ENCODE data around the gene ITPKC. TPM values are rescaled to one million over a fixed set of nuclear protein-coding genes. Genes with fewer than 3 reads are reported as not detected.
A peak's percentile ranks its signal among the peaks of the same experiment; 100 is the strongest.

The ITPKC gene
- total and polyA plus RNA-seq, 10 of the 15 experiments (the other 5 are each of a cell fraction or from before 2014, with no cell fraction given), result 0.03 to 6.4 (median 3.5) TPM

DNA sequence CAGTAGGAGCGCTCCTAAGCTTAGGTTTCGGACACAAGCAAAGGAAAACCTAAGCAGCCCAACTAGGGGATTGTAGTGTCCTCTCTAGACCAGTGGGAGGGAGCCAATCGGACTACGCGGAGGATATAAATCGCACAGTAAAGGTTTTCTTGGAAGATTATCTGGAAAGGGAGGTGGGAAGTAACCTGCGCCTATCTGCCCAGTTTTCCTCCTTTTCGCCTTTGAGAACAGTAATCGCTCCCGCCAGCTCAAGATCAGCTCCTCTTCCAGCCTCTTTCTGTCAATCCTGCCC, 60.7 kb downstream of the ITPKC start (continued):
- peak; percentile 45 for TF ChIP-seq MXI1 (IDR thresholded peaks at IDR 0.05; ENCODE audit: low read depth, low read length)
- 0 out of 2 replicates have a peak, but pooled peaks have one; percentile 36 for TF ChIP-seq ESRRA (IDR thresholded peaks at IDR 0.05; ENCODE audit: low read length)
- TF ChIP-seq, protein P1, sequence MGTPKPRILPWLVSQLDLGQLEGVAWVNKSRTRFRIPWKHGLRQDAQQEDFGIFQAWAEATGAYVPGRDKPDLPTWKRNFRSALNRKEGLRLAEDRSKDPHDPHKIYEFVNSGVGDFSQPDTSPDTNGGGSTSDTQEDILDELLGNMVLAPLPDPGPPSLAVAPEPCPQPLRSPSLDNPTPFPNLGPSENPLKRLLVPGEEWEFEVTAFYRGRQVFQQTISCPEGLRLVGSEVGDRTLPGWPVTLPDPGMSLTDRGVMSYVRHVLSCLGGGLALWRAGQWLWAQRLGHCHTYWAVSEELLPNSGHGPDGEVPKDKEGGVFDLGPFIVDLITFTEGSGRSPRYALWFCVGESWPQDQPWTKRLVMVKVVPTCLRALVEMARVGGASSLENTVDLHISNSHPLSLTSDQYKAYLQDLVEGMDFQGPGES (IDR thresholded peaks at IDR 0.05), result no peak
- TF ChIP-seq SMAD1 (IDR thresholded peaks at IDR 0.05; ENCODE audit: low read depth, partially characterized antibody), result peak; percentile 69

DNA sequence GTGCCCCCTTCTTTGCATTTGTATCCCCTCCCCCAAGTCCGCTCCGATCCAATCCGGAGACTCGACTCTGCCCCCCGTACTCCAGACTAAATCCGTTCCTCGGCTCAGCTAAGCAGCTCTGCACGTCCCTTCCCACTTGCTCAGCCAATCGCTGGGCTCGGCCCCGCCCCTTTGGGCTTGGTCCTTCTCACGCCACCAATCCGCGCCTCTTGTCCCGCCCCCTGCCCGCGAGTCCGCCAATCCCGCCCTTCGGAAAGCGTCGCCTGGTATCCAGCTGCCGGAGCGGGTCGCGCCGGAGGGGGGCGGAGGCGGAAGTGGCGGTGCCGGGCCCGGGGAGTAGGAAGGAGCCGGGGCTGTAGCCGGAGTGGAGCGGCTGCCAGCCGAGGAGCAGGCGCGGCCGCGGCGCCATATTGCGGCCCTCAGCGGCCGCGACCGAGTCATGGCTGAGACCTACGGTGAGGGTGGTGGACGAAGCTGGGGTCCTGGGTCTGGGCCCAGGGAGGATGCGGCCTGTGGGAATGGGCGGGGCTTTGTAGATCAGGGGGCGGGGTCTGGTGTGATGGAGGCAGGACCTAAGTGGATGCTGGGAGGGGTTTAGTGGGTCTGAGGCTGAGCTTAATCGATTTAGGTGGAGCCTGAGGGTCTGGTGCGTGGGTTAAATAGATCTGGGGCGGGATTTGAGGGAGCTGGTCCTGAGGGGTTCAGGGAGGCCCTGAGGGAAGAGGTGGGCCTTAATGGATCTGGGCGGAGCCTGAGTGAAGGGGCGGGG, 61.2 kb downstream of the ITPKC start, which contains the start of gene RAB4B:
TSS of gene RAB4B (plus strand) at position 311 of the 769 bp plus-strand sequence. CDS start at position 440, 129 bp downstream.
- peak; percentile 99 for DNase-seq (ENCODE audit: low read depth, low spot score)
- peak within 1 kb of the TSS; percentile 88 for H2AFZ ChIP-seq (ENCODE audit: control insufficient read depth, low read depth, low read length)
- H3K4me1 ChIP-seq (ENCODE audit: control insufficient read depth, insufficient read depth, low read length), result peaks cover 39% of the 10 kb centered on the region
- peak within 1 kb of the TSS; percentile 84 for H3K4me2 ChIP-seq (ENCODE audit: control insufficient read depth, insufficient read depth)
- no peaks in the 10 kb centered on the region for H3K27me3 ChIP-seq (replicated peaks in 1 of 2; ENCODE audit: control insufficient read depth in 2 of 2, insufficient read depth in 2 of 2, low read length in 1 of 2)
- WGBS (ENCODE audit: insufficient coverage, insufficient replicate concordance, low lambda C conversion rate, missing lambda C conversion rate), result 2% methylated on average over 56 of the region's 56 CpGs
- peak; percentile 91 for FAIRE-seq
- ChIA-PET RAD21 (ENCODE audit: unreplicated experiment) (interaction anchor here (0.9 to 7.6 kb wide), 18 partner anchors 9 to 485 kb away, joined by 3 to 291 read pairs (median 7); partner anchors contain the start of genes ACTMAP, C19orf47, COQ8B and EGLN2), CTCF (interaction anchor here (0.7 to 4.6 kb wide), 13 partner anchors 9 to 1104 kb away, joined by 3 to 72 read pairs (median 5); partner anchors contain the start of genes ACTMAP, COQ8B, EGLN2 and ITPKC), POLR2A (interaction anchor here (0.6 to 8.1 kb wide), 31 partner anchors 9 to 1465 kb away, joined by 3 to 331 read pairs (median 7); partner anchors contain the start of genes ACTMAP, B9D2, COQ8B and EGLN2), SMC1A (ENCODE audit: uncharacterized antibody, unreplicated experiment) (interaction anchor here (0.7 to 11.2 kb wide), 17 partner anchors 10 to 115 kb away, joined by 3 to 256 read pairs (median 7); partner anchors contain the start of genes ACTMAP, COQ8B, EGLN2 and ITPKC)
- H3K36me3 ChIP-seq (ENCODE audit: control insufficient read depth in 2 of 2, insufficient read depth in 2 of 2, low read length in 1 of 2), result no peaks in the 10 kb centered on the region
- no peaks in the 10 kb centered on the region for H4K20me1 ChIP-seq (ENCODE audit: control insufficient read depth, insufficient read depth)
- H3K27ac ChIP-seq (ENCODE audit: control insufficient read depth, insufficient read depth), result peak within 1 kb of the TSS; percentile 100
- no TSS peak for BruUV-seq (replicated peaks)
- H3K9ac ChIP-seq (ENCODE audit: control insufficient read depth, insufficient read depth, low read length), result peak within 1 kb of the TSS; percentile 96
- peaks cover 11% of the 10 kb centered on the region for H3K79me2 ChIP-seq (ENCODE audit: control insufficient read depth, insufficient read depth, low read length)
- no peaks in the 10 kb centered on the region for H3K9me3 ChIP-seq (replicated peaks; ENCODE audit: control insufficient read depth, insufficient read depth, low read length)
- peak within 1 kb of the TSS; percentile 70 for H3K4me3 ChIP-seq
- ATAC-seq, result peak; percentile 87
- in situ Hi-C loops (cut with MboI) (no loop called here), intact Hi-C loops (cut with micrococcal nuclease; ENCODE audit: unreplicated experiment) (loop anchor here (1.0 kb wide), 4 partner anchors 20 to 62 kb away; partner anchors contain the start of genes COQ8B and SNRPA)
- TF ChIP-seq, protein P2, sequence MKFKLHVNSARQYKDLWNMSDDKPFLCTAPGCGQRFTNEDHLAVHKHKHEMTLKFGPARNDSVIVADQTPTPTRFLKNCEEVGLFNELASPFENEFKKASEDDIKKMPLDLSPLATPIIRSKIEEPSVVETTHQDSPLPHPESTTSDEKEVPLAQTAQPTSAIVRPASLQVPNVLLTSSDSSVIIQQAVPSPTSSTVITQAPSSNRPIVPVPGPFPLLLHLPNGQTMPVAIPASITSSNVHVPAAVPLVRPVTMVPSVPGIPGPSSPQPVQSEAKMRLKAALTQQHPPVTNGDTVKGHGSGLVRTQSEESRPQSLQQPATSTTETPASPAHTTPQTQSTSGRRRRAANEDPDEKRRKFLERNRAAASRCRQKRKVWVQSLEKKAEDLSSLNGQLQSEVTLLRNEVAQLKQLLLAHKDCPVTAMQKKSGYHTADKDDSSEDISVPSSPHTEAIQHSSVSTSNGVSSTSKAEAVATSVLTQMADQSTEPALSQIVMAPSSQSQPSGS (IDR thresholded peaks at IDR 0.05; ENCODE audit: low read length), result no peak
- TF ChIP-seq EZH2 (IDR thresholded peaks at IDR 0.05; ENCODE audit: borderline replicate concordance, control insufficient read depth, low read depth, low read length), result no peak
- no peak for TF ChIP-seq JUND (IDR thresholded peaks at IDR 0.05; ENCODE audit: low read depth, low read length)
- TF ChIP-seq ZNF274 (IDR thresholded peaks at IDR 0.05; ENCODE audit: insufficient read depth, insufficient read length), result no peak
- 0 out of 2 replicates have a peak, but pooled peaks have one; percentile 31 for TF ChIP-seq RUNX3 (IDR thresholded peaks at IDR 0.05; ENCODE audit: low read length)
- no peak for TF ChIP-seq CHD4 (IDR thresholded peaks at IDR 0.05)
- TF ChIP-seq, protein P3, sequence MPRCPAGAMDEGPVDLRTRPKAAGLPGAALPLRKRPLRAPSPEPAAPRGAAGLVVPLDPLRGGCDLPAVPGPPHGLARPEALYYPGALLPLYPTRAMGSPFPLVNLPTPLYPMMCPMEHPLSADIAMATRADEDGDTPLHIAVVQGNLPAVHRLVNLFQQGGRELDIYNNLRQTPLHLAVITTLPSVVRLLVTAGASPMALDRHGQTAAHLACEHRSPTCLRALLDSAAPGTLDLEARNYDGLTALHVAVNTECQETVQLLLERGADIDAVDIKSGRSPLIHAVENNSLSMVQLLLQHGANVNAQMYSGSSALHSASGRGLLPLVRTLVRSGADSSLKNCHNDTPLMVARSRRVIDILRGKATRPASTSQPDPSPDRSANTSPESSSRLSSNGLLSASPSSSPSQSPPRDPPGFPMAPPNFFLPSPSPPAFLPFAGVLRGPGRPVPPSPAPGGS (IDR thresholded peaks at IDR 0.05; ENCODE audit: borderline replicate concordance, insufficient read depth, low read depth, low read length, poor library complexity, severe bottlenecking), result no peak
- TF ChIP-seq, protein P4, sequence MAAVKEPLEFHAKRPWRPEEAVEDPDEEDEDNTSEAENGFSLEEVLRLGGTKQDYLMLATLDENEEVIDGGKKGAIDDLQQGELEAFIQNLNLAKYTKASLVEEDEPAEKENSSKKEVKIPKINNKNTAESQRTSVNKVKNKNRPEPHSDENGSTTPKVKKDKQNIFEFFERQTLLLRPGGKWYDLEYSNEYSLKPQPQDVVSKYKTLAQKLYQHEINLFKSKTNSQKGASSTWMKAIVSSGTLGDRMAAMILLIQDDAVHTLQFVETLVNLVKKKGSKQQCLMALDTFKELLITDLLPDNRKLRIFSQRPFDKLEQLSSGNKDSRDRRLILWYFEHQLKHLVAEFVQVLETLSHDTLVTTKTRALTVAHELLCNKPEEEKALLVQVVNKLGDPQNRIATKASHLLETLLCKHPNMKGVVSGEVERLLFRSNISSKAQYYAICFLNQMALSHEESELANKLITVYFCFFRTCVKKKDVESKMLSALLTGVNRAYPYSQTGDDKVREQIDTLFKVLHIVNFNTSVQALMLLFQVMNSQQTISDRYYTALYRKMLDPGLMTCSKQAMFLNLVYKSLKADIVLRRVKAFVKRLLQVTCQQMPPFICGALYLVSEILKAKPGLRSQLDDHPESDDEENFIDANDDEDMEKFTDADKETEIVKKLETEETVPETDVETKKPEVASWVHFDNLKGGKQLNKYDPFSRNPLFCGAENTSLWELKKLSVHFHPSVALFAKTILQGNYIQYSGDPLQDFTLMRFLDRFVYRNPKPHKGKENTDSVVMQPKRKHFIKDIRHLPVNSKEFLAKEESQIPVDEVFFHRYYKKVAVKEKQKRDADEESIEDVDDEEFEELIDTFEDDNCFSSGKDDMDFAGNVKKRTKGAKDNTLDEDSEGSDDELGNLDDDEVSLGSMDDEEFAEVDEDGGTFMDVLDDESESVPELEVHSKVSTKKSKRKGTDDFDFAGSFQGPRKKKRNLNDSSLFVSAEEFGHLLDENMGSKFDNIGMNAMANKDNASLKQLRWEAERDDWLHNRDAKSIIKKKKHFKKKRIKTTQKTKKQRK (IDR thresholded peaks at IDR 0.05; ENCODE audit: low read depth, low read length), result peak; percentile 83
- no peak for TF ChIP-seq TCF7 (IDR thresholded peaks at IDR 0.05; ENCODE audit: borderline replicate concordance)
- TF ChIP-seq CREM (IDR thresholded peaks at IDR 0.05; ENCODE audit: low read depth), result peak; percentile 7; the same call in 1 of the 2 replicates

Measured in GM12878 (cell line).